H9 (cell line): Measurements from ENCODE around the gene RAB24. TPM values are rescaled to one million over a fixed set of nuclear protein-coding genes. Genes with fewer than 3 reads are reported as not detected.
A peak's percentile ranks its signal among the peaks of the same experiment; 100 is the strongest.

Experiments used
- DNase-seq: peaks from one replicate; pipeline ENCODE4 v3.0.0-alpha.2; 2017
- H2AFZ ChIP-seq: one replicate; pipeline ENCODE4 v1.6.1; 2013; ENCODE audit warnings: mild to moderate bottlenecking, low read length, control low read depth, moderate library complexity
- H2AK5ac ChIP-seq: 2 replicates; pipeline ENCODE4 v1.6.1; 2013; ENCODE audit warnings: low read length, control low read depth, mixed read lengths; ENCODE audit not compliant: insufficient read length
- H2BK120ac ChIP-seq: one replicate; pipeline ENCODE4 v1.6.1; 2013; ENCODE audit warnings: low read depth, mild to moderate bottlenecking, low read length, control low read depth, inconsistent platforms; ENCODE audit not compliant: poor library complexity, severe bottlenecking
- H2BK12ac ChIP-seq: 2 replicates; pipeline ENCODE4 v1.6.1; 2013; ENCODE audit warnings: low read length, control low read depth, mixed read lengths, low read depth; ENCODE audit not compliant: insufficient read length
- H2BK15ac ChIP-seq: 2 replicates; pipeline ENCODE4 v1.6.1; 2013; ENCODE audit warnings: low read depth, low read length, control low read depth
- H2BK20ac ChIP-seq: one replicate; pipeline ENCODE4 v1.6.1; 2013; ENCODE audit warnings: low read depth, mild to moderate bottlenecking, low read length, control low read depth, inconsistent platforms; ENCODE audit not compliant: poor library complexity, severe bottlenecking
- H2BK5ac ChIP-seq: 2 replicates; pipeline ENCODE4 v1.6.1; 2013; ENCODE audit warnings: low read length, control low read depth, mixed read lengths; ENCODE audit not compliant: insufficient read length
- H3K14ac ChIP-seq: 2 replicates; pipeline ENCODE4 v1.6.1; 2013; ENCODE audit warnings: low read length, control low read depth; ENCODE audit not compliant: insufficient read depth
- H3K18ac ChIP-seq: 2 replicates; pipeline ENCODE4 v1.6.1; 2013; ENCODE audit warnings: low read depth, mild to moderate bottlenecking, mixed read lengths, low read length, control low read depth; ENCODE audit not compliant: insufficient read length
- H3K23ac ChIP-seq: 2 replicates; pipeline ENCODE4 v1.6.1; 2013; ENCODE audit warnings: low read length, control low read depth, mixed read lengths, low read depth; ENCODE audit not compliant: insufficient read length
- H3K23me2 ChIP-seq: 2 replicates; pipeline ENCODE4 v1.6.1; 2013; ENCODE audit warnings: low read depth, mild to moderate bottlenecking, mixed read lengths, low read length, control low read depth; ENCODE audit not compliant: insufficient read length, poor library complexity, severe bottlenecking
- H3K27ac ChIP-seq: 2 replicates; pipeline ENCODE4 v1.5.1; 2013; ENCODE audit warnings: low read length, control low read depth, mixed read lengths, low read depth; ENCODE audit not compliant: insufficient read length
- H3K27me3 ChIP-seq: 2 replicates; pipeline ENCODE4 v1.6.1; 2013; ENCODE audit warnings: low read length, control low read depth, inconsistent platforms; ENCODE audit not compliant: insufficient read depth
- H3K4ac ChIP-seq: 2 replicates; pipeline ENCODE4 v1.6.1; 2013; ENCODE audit warnings: low read depth, mild to moderate bottlenecking, control low read depth, inconsistent platforms, low read length, moderate library complexity
- H3K4me1 ChIP-seq: 2 replicates; pipeline ENCODE4 v1.6.1; 2013; ENCODE audit warnings: low read length, control low read depth, inconsistent platforms; ENCODE audit not compliant: insufficient read depth
- H3K4me2 ChIP-seq: 2 replicates; pipeline ENCODE4 v1.6.1; 2013; ENCODE audit warnings: low read length, control low read depth, mixed read lengths; ENCODE audit not compliant: insufficient read length, insufficient read depth
- H3K56ac ChIP-seq: 2 replicates; pipeline ENCODE4 v1.6.1; 2013; ENCODE audit warnings: low read depth, mild to moderate bottlenecking, mixed read lengths, low read length, control low read depth; ENCODE audit not compliant: insufficient read length
- H3K79me1 ChIP-seq: 2 replicates; pipeline ENCODE4 v1.6.1; 2013; ENCODE audit warnings: low read depth, mild to moderate bottlenecking, moderate library complexity, low read length, control low read depth, inconsistent platforms; ENCODE audit not compliant: insufficient read depth, poor library complexity, severe bottlenecking
- H3K79me2 ChIP-seq: 2 replicates; pipeline ENCODE4 v1.6.1; 2013; ENCODE audit warnings: low read length, control low read depth, inconsistent platforms; ENCODE audit not compliant: insufficient read depth
- H3K9ac ChIP-seq: 2 replicates; pipeline ENCODE4 v1.6.1; 2013; ENCODE audit warnings: low read length, control low read depth, mixed read lengths; ENCODE audit not compliant: insufficient read length; ENCODE audit errors: extremely low read depth
- H3K9me3 ChIP-seq: one replicate; pipeline ENCODE4 v1.6.1; 2013; ENCODE audit warnings: low read depth, low read length, inconsistent platforms; ENCODE audit not compliant: control insufficient read depth
- H3T11ph ChIP-seq: one replicate; pipeline ENCODE4 v1.6.1; 2013; ENCODE audit warnings: mild to moderate bottlenecking, low read length, control low read depth, inconsistent platforms
- H4K20me1 ChIP-seq: one replicate; pipeline ENCODE4 v1.6.1; 2013; ENCODE audit not compliant: control insufficient read depth, insufficient read length, insufficient read depth
- H4K5ac ChIP-seq: 2 replicates; pipeline ENCODE4 v1.6.1; 2013; ENCODE audit warnings: low read depth, mild to moderate bottlenecking, mixed read lengths, low read length, control low read depth; ENCODE audit not compliant: insufficient read length
- H4K8ac ChIP-seq: replicated peaks from 2 replicates; pipeline ENCODE4 v1.6.1; 2013; ENCODE audit warnings: low read length, control low read depth, mixed read lengths, low read depth; ENCODE audit not compliant: insufficient read length
- H4K91ac ChIP-seq: 2 replicates; pipeline ENCODE4 v1.6.1; 2013; ENCODE audit warnings: low read depth, mild to moderate bottlenecking, moderate library complexity, mixed read lengths, low read length, control low read depth; ENCODE audit not compliant: insufficient read length
- H3K27ac Mint-ChIP-seq, 3 experiments: 2 replicates in 2 of 3; 3 replicates in 1 of 3; pipeline ENCODE4 v1.8.0; 2020 to 2021; ENCODE audit warnings: mixed read lengths in 3 of 3, mild to moderate bottlenecking in 1 of 3, moderate library complexity in 1 of 3
- H3K27me3 Mint-ChIP-seq: 2 replicates; pipeline ENCODE4 v1.8.0; 2021; ENCODE audit warnings: low read depth, mild to moderate bottlenecking, moderate library complexity, mixed read lengths
- H3K36me3 Mint-ChIP-seq, 3 experiments: 2 replicates in 2 of 3; 3 replicates in 1 of 3; pipeline ENCODE4 v1.8.0; 2020 to 2021; ENCODE audit warnings: low read depth in 3 of 3, mixed read lengths in 3 of 3; ENCODE audit not compliant: insufficient read depth in 1 of 3
- H3K4me1 Mint-ChIP-seq, 2 experiments: 2 replicates each; pipeline ENCODE4 v1.8.0; 2020; ENCODE audit warnings: mixed read lengths in 2 of 2
- H3K4me3 Mint-ChIP-seq, 2 experiments: 2 replicates in 1 of 2; 3 replicates in 1 of 2; pipeline ENCODE4 v1.8.0; 2020 to 2021; ENCODE audit warnings: mild to moderate bottlenecking in 2 of 2, mixed read lengths in 2 of 2, moderate library complexity in 1 of 2
- H3K9me3 Mint-ChIP-seq, 2 experiments: 2 replicates in 1 of 2; 3 replicates in 1 of 2; pipeline ENCODE4 v1.8.0; 2020; ENCODE audit warnings: mild to moderate bottlenecking in 2 of 2, mixed read lengths in 2 of 2, moderate library complexity in 1 of 2
- WGBS: extraction: QIAGEN DNeasy Blood & Tissue Kit; methylation state at CpG from one replicate; pipeline ENCODE4 v1.1.7; 2013; ENCODE audit warnings: missing lambda C conversion rate, low lambda C conversion rate, mixed read lengths; ENCODE audit not compliant: insufficient read length; ENCODE audit errors: extremely low coverage; 5-methylcytosine and 5-hydroxymethylcytosine counted together
- total RNA-seq: library from RNA; stranded (reverse); gene quantifications from 2 replicates; pipeline ENCODE4 v1.2.1, GENCODE V29; 2021
- TF ChIP-seq, protein P1 (sequence below): fragments of 200-600 bp; sonication (generic); conservative IDR thresholded peaks from 3 replicates; pipeline ENCODE4 v1.8.0; 2021; ENCODE audit warnings: antibody characterized with exemption, mild to moderate bottlenecking

Gene RAB24
- total RNA-seq, 1 experiment from 2014 or later = 17.6 TPM

DNA sequence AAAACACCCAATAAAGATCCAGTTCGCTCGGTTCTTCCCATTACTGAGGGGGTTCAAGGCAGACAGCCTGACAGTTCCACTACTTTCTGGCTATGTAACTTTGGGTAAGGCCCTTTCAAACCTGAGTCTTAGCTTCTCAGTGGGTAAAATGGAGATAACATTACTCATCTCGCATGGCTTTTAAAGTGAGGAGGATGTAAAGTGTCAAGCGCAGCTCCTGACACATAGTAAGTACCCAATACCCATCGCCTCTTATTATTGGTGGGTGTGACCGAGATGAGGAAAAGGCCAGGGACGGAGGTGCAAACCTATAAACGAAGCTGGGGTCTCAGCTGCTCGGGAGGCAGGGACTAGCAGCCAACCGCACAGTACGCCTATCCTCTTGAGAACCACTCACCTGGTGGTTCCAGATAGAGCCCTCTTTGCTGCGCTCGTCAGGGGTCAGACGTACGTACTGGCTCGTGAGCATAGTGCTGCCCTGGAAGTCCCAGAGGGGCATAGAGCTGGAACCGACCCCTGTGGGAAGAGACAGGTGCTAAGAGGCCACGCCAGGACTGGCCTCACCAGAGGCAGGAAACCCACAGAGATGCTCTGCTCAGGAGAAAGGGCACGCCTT, 47.4 kb upstream of the RAB24 start:
- Histone ChIP-seq H3K27ac (no peak overlapping the region), H3K14ac (peak overlapping the region; percentile 10; the same call in 1 of the 2 replicates), H3K23ac (no peak overlapping the region), H2BK20ac (no peak overlapping the region), H3K27me3 (no peaks in the 10 kb centered on the region), H3K4me1 (peaks cover 3% of the 10 kb centered on the region; the same call in 1 of the 2 replicates), H4K91ac (no peak overlapping the region), H4K20me1 (no peaks in the 10 kb centered on the region), H4K8ac (peak overlapping the region; percentile 29), H2BK5ac (no peak overlapping the region), H3K56ac (no peak overlapping the region), H3K9ac (peak overlapping the region; percentile 97), H2AK5ac (no peak overlapping the region), H3K18ac (no peak overlapping the region), H2BK12ac (no peak overlapping the region), H2AFZ (no peak overlapping the region), H2BK15ac (no peak overlapping the region), H3T11ph (no peak overlapping the region), H3K23me2 (peaks cover 7% of the 10 kb centered on the region), H3K79me2 (peaks cover 17% of the 10 kb centered on the region), H3K79me1 (peaks cover 4% of the 10 kb centered on the region), H2BK120ac (no peak overlapping the region), H3K4ac (no peak overlapping the region), H3K4me2 (peak overlapping the region; percentile 89), H3K9me3 (no peaks in the 10 kb centered on the region), H4K5ac (no peak overlapping the region)
- Mint-ChIP-seq H3K27ac (peak overlapping the region; percentile 100; a peak in 6 of 7 replicates), H3K27me3 (peaks cover 24% of the 10 kb centered on the region), H3K36me3 (peaks cover 2 to 25% (median 22%) of the 10 kb centered on the region in 3 experiments; a peak in 6 of 7 replicates), H3K4me1 (peaks cover 20 to 25% of the 10 kb centered on the region in 2 experiments), H3K4me3 (peak overlapping the region; percentile 98 to 99), H3K9me3 (peaks cover 3 to 4% of the 10 kb centered on the region in 2 experiments; a peak in 4 of 5 replicates)
- no peak for DNase-seq
- TF ChIP-seq, protein P1, sequence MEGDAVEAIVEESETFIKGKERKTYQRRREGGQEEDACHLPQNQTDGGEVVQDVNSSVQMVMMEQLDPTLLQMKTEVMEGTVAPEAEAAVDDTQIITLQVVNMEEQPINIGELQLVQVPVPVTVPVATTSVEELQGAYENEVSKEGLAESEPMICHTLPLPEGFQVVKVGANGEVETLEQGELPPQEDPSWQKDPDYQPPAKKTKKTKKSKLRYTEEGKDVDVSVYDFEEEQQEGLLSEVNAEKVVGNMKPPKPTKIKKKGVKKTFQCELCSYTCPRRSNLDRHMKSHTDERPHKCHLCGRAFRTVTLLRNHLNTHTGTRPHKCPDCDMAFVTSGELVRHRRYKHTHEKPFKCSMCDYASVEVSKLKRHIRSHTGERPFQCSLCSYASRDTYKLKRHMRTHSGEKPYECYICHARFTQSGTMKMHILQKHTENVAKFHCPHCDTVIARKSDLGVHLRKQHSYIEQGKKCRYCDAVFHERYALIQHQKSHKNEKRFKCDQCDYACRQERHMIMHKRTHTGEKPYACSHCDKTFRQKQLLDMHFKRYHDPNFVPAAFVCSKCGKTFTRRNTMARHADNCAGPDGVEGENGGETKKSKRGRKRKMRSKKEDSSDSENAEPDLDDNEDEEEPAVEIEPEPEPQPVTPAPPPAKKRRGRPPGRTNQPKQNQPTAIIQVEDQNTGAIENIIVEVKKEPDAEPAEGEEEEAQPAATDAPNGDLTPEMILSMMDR = no peak
- WGBS = no CpG with 5 or more reads among the region's 19 CpGs
